Peyer's patch (tissue), 4 donors: ENCODE data around the gene RREB1. TPM values are rescaled to one million over a fixed set of nuclear protein-coding genes. Genes with fewer than 3 reads are reported as not detected.

Source experiments
- DNase-seq, 3 donors: peaks; one replicate each; pipeline ENCODE4 v3.0.0-alpha.2; 2017 to 2019
- H3K27ac ChIP-seq, 4 donors: fragments of 200-600 bp; sonication (generic); one replicate each; pipeline ENCODE4 v1.5.1; 2016 to 2019
- H3K27me3 ChIP-seq, 2 donors: fragments of 200-600 bp; sonication (generic); one replicate each; pipeline ENCODE4 v1.5.1; 2019
- H3K36me3 ChIP-seq, 3 donors: fragments of 200-600 bp; sonication (generic); one replicate each; pipeline ENCODE4 v1.5.1; 2016 to 2019
- H3K4me1 ChIP-seq, 4 donors: fragments of 200-600 bp; sonication (generic); one replicate each; pipeline ENCODE4 v1.5.1; 2016 to 2019
- H3K4me3 ChIP-seq, 4 donors: fragments of 200-600 bp; sonication (generic); 1 replicate in 3 of 4; 2 replicates in 1 of 4; pipeline ENCODE4 v1.5.1; 2016 to 2019; ENCODE audit warnings: mild to moderate bottlenecking in 1 of 4
- H3K9me3 ChIP-seq, 4 donors: fragments of 200-600 bp; sonication (generic); one replicate each; pipeline ENCODE4 v1.5.1; 2016 to 2019; ENCODE audit warnings: mild to moderate bottlenecking in 1 of 4
- CTCF ChIP-seq, 6 experiments: fragments of 450-650 bp in 4 of 6; fragments of 200-600 bp in 2 of 6; sonication (generic) in 1 of 6; IDR thresholded peaks; one replicate each; pipeline ENCODE4 v1.5.1; 2017 to 2019; ENCODE audit warnings: antibody characterized with exemption in 6 of 6, mild to moderate bottlenecking in 3 of 6, moderate library complexity in 1 of 6
- POLR2A ChIP-seq, 2 donors: fragments of 450-650 bp; IDR thresholded peaks; one replicate each; pipeline ENCODE4 v1.5.1; 2017; ENCODE audit warnings: antibody characterized with exemption in 2 of 2, mild to moderate bottlenecking in 2 of 2, moderate library complexity in 2 of 2
- total RNA-seq, 4 donors: library from RNA; depleted of rRNA; stranded (reverse); fragments of >200 nt; gene quantifications; one replicate each; pipeline ENCODE4 v1.1.0, GENCODE V29; 2016

RREB1 gene
- total RNA-seq, 4 donors from 2014 or later: 65.0 to 118 (median 113) TPM

GRCh38 chr6:7252390-7252789 lies 144.6 kb downstream of the RREB1 start:
- Histone ChIP-seq H3K4me1 (no peaks in the 10 kb centered on the region), H3K9me3 (no peaks in the 10 kb centered on the region), H3K36me3 (peaks cover 0 to 51% (median 0%) of the 10 kb centered on the region in 3 donors), H3K27ac (peak overlapping the region in 2 of 4 donors; percentile 19 to 25), H3K4me3 (no peak overlapping the region), H3K27me3 (no peaks in the 10 kb centered on the region)
- TF ChIP-seq POLR2A (IDR thresholded peaks at IDR 0.05) (no peak), CTCF (IDR thresholded peaks at IDR 0.05) (no peak)
- no peak for DNase-seq

DNA sequence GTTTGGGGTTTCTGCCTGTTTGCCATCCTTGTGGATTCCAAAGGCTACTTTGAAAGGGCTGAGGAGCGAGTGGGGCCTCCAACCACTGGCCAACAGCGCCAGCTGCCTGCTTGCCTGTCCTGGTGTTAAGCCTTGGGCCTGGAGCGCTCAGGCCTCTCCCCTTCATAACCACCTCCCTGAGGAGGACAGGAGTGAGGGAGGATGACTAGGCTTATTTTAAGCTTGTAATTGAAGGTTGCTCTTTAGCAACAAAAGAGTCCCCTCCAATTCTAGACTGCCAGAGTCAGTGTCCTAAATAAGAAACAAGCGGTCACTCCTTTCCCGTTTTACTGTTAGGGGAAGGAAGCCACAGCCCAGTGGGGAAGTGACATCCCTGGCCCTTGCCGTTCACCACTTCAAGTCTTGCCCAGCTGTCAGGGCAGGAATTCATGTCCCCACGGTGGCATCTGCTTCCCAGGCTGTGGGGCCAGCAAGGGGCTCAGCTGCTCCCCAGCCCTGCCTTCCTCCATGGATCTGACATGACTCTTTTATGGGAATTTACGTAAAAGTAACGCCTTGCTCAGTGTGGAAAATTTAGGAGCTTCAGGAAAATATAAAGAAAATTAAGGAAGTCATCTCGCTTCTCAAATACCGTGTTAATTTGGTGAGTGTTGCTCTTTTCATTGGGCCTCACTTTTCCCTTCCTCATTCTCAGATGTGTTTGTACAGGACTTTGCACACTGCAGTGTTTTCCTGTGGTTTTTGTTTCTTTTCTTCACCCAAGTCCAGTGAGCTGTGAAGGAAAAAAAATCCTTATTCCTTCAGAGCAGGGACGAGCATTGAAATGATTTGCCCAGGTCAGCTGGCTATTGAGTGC lies 147.4 kb downstream of the RREB1 start:
- Histone ChIP-seq H3K9me3 (no peaks in the 10 kb centered on the region), H3K27ac (peak overlapping the region in 2 of 4 donors; percentile 59), H3K27me3 (no peaks in the 10 kb centered on the region), H3K4me3 (no peak overlapping the region), H3K4me1 (no peaks in the 10 kb centered on the region), H3K36me3 (peaks cover 0 to 22% (median 0%) of the 10 kb centered on the region in 3 donors)
- TF ChIP-seq POLR2A (IDR thresholded peaks at IDR 0.05) (no peak), CTCF (IDR thresholded peaks at IDR 0.05) (no peak)
- no peak for DNase-seq

- H3K4me1 ChIP-seq: peaks cover 0 to 5% (median 0%) of the 10 kb centered on the region in 4 donors
- no peaks in the 10 kb centered on the region for H3K27me3 ChIP-seq
- H3K27ac ChIP-seq: peak overlapping the region in 2 of 4 donors; percentile 19 to 59
- H3K4me3 ChIP-seq: no peak overlapping the region
- DNase-seq: no peak
- no peaks in the 10 kb centered on the region for H3K9me3 ChIP-seq
- peaks cover 0 to 15% (median 0%) of the 10 kb centered on the region in 3 donors for H3K36me3 ChIP-seq
- no peak for TF ChIP-seq CTCF (IDR thresholded peaks at IDR 0.05)
- TF ChIP-seq POLR2A (IDR thresholded peaks at IDR 0.05): no peak
Observed at GRCh38 chr6:7255918-7256317, 148.2 kb downstream of the RREB1 start.

DNA sequence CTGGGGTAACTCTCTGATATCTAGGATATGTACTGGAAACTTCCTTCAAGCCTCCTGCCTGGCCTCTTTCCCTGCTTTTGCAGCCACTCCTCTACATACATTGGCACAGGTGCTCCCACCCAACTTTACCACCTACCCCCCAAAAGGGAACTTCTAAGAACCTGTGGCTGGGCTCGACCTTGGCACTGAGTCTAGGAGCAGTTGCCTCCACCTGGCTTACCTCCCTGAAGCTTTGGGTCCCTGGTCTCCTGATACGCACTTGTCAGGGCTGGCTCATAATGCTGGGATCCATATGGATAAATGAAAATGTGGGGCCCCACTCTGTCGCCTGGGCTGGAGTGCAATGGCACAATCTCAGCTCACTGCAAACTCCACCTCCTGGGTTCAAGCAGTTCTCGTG lies 149.0 kb downstream of the RREB1 start:
- no peak overlapping the region for H3K4me3 ChIP-seq
- H3K9me3 ChIP-seq: no peaks in the 10 kb centered on the region
- peaks cover 0 to 9% (median 1%) of the 10 kb centered on the region in 4 donors for H3K4me1 ChIP-seq
- DNase-seq: peak in 1 of 3 donors; percentile 18
- peaks cover 0 to 9% (median 0%) of the 10 kb centered on the region in 3 donors for H3K36me3 ChIP-seq
- no peaks in the 10 kb centered on the region for H3K27me3 ChIP-seq
- no peak overlapping the region for H3K27ac ChIP-seq
- TF ChIP-seq POLR2A (IDR thresholded peaks at IDR 0.05) (no peak), CTCF (IDR thresholded peaks at IDR 0.05) (no peak)

DNA sequence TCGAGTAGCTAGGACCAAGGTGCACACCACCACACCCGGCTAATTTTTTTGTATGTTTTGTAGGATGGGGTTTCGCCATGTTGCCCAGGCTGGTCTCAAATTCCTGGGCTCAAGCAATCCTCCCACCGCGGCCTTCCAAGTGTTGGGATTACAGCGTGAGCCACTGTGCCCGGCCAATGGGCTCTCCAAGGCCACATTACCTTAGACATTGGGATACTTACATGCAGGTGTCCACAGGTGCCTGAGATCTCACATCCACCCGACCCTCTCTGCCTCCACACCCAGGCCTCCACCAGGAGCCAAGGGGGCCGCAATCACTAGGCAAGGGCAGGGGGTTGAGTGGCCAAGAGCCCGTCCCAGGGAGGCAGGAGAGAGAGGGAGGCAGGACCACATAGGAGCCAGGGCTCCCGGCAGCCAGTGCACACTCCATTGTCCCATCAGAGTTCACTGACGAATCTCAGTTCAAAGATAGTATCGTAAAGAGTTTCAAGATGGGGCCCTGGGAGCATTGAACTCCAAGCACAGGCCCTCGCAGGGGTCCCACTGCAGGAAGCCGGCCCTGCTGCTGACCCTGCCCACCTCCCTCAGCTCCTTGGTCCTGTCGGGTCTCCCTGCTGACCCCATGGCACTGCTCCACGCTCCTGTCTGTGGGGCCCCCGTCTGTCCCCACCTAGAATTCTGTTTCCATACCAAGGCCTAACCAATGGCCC lies 149.9 kb downstream of the RREB1 start:
- no peaks in the 10 kb centered on the region for H3K36me3 ChIP-seq
- no peak overlapping the region for H3K4me3 ChIP-seq
- DNase-seq: peak in 1 of 3 donors; percentile 38
- peaks cover 0 to 12% (median 3%) of the 10 kb centered on the region in 4 donors for H3K4me1 ChIP-seq
- no peaks in the 10 kb centered on the region for H3K9me3 ChIP-seq
- TF ChIP-seq POLR2A (IDR thresholded peaks at IDR 0.05): no peak
- no peak for TF ChIP-seq CTCF (IDR thresholded peaks at IDR 0.05)
- H3K27ac ChIP-seq: no peak overlapping the region
- H3K27me3 ChIP-seq: no peaks in the 10 kb centered on the region
